K562 (cell line): ENCODE results near the gene TUBB2A. TPM values are rescaled to one million over a fixed set of nuclear protein-coding genes. Genes with fewer than 3 reads are reported as not detected.
"Not testable (repeated sequence)": the region's sequence is repeated elsewhere in the genome, so short reads cannot be mapped to it uniquely, and the experiment has no call there.

Experiments
- ATAC-seq: fragments of 200-7000 bp; cut with Tn5 transposase; 3 replicates; pipeline ENCODE4 v1.9.1; 2020; ENCODE audit warnings: moderate library complexity
- BruUV-seq: library from RNA; stranded (reverse); fragments of 400-500 nt; replicated peaks from 2 replicates; lab custom pipeline; 2021; lab: Mats Ljungman, UMichigan
- CTCF ChIA-PET: fragments of 300-600 bp; formaldehyde crosslinking; extraction: SDS; loops from one replicate; lab custom pipeline; 2021; ENCODE audit warnings: low intra/inter-chr PET ratio; lab: Yijun Ruan, JAX
- POLR2A ChIA-PET: fragments of 300-600, 350-650 bp; sonication (Branson Sonifier 250); formaldehyde crosslinking; extraction: SDS; loops from one replicate; lab custom pipeline; 2021; ENCODE audit warnings: antibody characterized with exemption, inconsistent platforms; lab: Yijun Ruan, JAX
- DNase-seq, 4 experiments: peaks; one replicate each; pipeline versions ENCODE4 v3.0.0 to v3.0.0-alpha.2; 2011 to 2018; ENCODE audit warnings: low spot score in 3 of 4, mixed read lengths in 3 of 4; ENCODE audit errors: extremely low read depth in 1 of 4
- FAIRE-seq: peaks from 2 replicates; lab custom pipeline; 2011; peaks lifted over from hg19 to GRCh38; lab: Jason Lieb, UNC
- H2AFZ ChIP-seq: 2 replicates; pipeline ENCODE4 v1.6.0; 2011; ENCODE audit warnings: low read depth, low read length, control low read depth, inconsistent platforms
- H3K27ac ChIP-seq: fragments of 200-600 bp; 3 replicates; pipeline ENCODE4 v1.8.0; 2011; ENCODE audit warnings: low read depth, mild to moderate bottlenecking, control low read depth, inconsistent platforms, low read length, moderate library complexity, mixed read lengths; ENCODE audit errors: extremely low read depth
- H3K27me3 ChIP-seq, 2 experiments: fragments of 300-600 bp in 1 of 2; 2 replicates in 1 of 2; 3 replicates in 1 of 2; pipeline versions ENCODE4 v1.6.0 to v1.8.0; 2011; ENCODE audit warnings: inconsistent platforms in 2 of 2, low read length in 2 of 2, mild to moderate bottlenecking in 1 of 2, mixed read lengths in 1 of 2, moderate library complexity in 1 of 2; ENCODE audit not compliant: control insufficient read depth in 2 of 2, insufficient read depth in 2 of 2
- H3K36me3 ChIP-seq: fragments of 300-600 bp; 3 replicates; pipeline ENCODE4 v1.8.0; 2011; ENCODE audit warnings: mild to moderate bottlenecking, low read length, inconsistent platforms; ENCODE audit not compliant: control insufficient read depth, insufficient read depth
- H3K4me1 ChIP-seq, 2 experiments: fragments of 200-600 bp in 1 of 2; replicated peaks in 1 of 2; 2 replicates in 1 of 2; 3 replicates in 1 of 2; pipeline versions ENCODE4 v1.5.1 to v1.8.0; 2011; ENCODE audit warnings: inconsistent platforms in 2 of 2, low read length in 2 of 2, mild to moderate bottlenecking in 1 of 2, mixed read lengths in 1 of 2, moderate library complexity in 1 of 2; ENCODE audit not compliant: control insufficient read depth in 2 of 2, insufficient read depth in 2 of 2
- H3K4me2 ChIP-seq: 2 replicates; pipeline ENCODE4 v1.6.1; 2011; ENCODE audit warnings: low read length, control low read depth, inconsistent platforms, mixed read lengths; ENCODE audit not compliant: insufficient read depth
- H3K4me3 ChIP-seq: fragments of 200-600 bp; sonication (generic), shearing (Covaris generic); 2 replicates; pipeline ENCODE4 v1.5.1; 2016; ENCODE audit warnings: control low read depth, inconsistent platforms
- H3K79me2 ChIP-seq: fragments of 200-600 bp; 3 replicates; pipeline ENCODE4 v1.8.0; 2011; ENCODE audit warnings: low read length, inconsistent platforms; ENCODE audit not compliant: control insufficient read depth, insufficient read depth
- H3K9ac ChIP-seq, 2 experiments: 2 replicates each; pipeline versions ENCODE4 v1.6.0 to v1.6.1; 2011; ENCODE audit warnings: low read depth in 2 of 2, low read length in 2 of 2, control low read depth in 1 of 2, inconsistent platforms in 1 of 2, mild to moderate bottlenecking in 1 of 2, mixed read lengths in 1 of 2; ENCODE audit not compliant: insufficient read depth in 1 of 2
- H3K9me1 ChIP-seq: one replicate; pipeline ENCODE4 v1.6.0; 2011; ENCODE audit warnings: inconsistent platforms, mild to moderate bottlenecking, low read length, moderate library complexity; ENCODE audit not compliant: control insufficient read depth, insufficient read depth
- H3K9me3 ChIP-seq: replicated peaks from 2 replicates; pipeline ENCODE4 v1.5.1; 2011; ENCODE audit warnings: low read depth, low read length, inconsistent platforms; ENCODE audit not compliant: control insufficient read depth, insufficient read depth
- H4K20me1 ChIP-seq: replicated peaks from 2 replicates; pipeline ENCODE4 v1.6.1; 2011; ENCODE audit warnings: low read length, inconsistent platforms, mixed read lengths; ENCODE audit not compliant: control insufficient read depth, insufficient read depth
- ARID1B ChIP-seq: fragments of 450-650 bp; IDR thresholded peaks from 2 replicates; pipeline ENCODE4 v1.6.1; 2016; ENCODE audit warnings: antibody characterized with exemption, mild to moderate bottlenecking, inconsistent platforms
- BCOR ChIP-seq: fragments of 450-650 bp; IDR thresholded peaks from 2 replicates; pipeline ENCODE4 v1.6.1; 2016
- DACH1 ChIP-seq: fragments of 450-650 bp; IDR thresholded peaks from 2 replicates; pipeline ENCODE4 v1.6.1; 2018; ENCODE audit not compliant: partially characterized antibody
- EP300 ChIP-seq: IDR thresholded peaks from 2 replicates; pipeline ENCODE4 v1.6.1; 2012; ENCODE audit warnings: low read length, improper control_type of control experiment
- ETS2 ChIP-seq: IDR thresholded peaks from 2 replicates; pipeline ENCODE4 v1.6.1; 2016; ENCODE audit warnings: borderline replicate concordance, missing genetic modification characterization, mild to moderate bottlenecking, moderate library complexity, missing compliant biosample characterization; ENCODE audit not compliant: poor library complexity, severe bottlenecking
- NCOR1 ChIP-seq: fragments of 450-650 bp; IDR thresholded peaks from 2 replicates; pipeline ENCODE4 v1.6.1; 2016; ENCODE audit warnings: mild to moderate bottlenecking, moderate library complexity
- RCOR1 ChIP-seq, 2 experiments: IDR thresholded peaks; 2 replicates each; pipeline ENCODE4 v1.6.1; 2012; ENCODE audit warnings: low read depth in 2 of 2, low read length in 2 of 2, borderline replicate concordance in 1 of 2, improper control_type of control experiment in 1 of 2
- STAT5A ChIP-seq: IDR thresholded peaks from 2 replicates; pipeline ENCODE4 v1.6.1; 2012; ENCODE audit warnings: low read length, inconsistent platforms, borderline replicate concordance
- TAL1 ChIP-seq: fragments of 450-650 bp; IDR thresholded peaks from 2 replicates; pipeline ENCODE4 v1.6.1; 2016; ENCODE audit warnings: mild to moderate bottlenecking
- TEAD4 ChIP-seq, 2 experiments: sonication (generic) in 1 of 2; formaldehyde crosslinking in 1 of 2; IDR thresholded peaks; 2 replicates each; pipeline versions ENCODE4 v1.6.1 to v1.8.0; 2012 to 2022; ENCODE audit warnings: borderline replicate concordance in 1 of 2, inconsistent platforms in 1 of 2, low read length in 1 of 2, mild to moderate bottlenecking in 1 of 2, missing genetic modification reagents in 1 of 2
- ZNF146 ChIP-seq: IDR thresholded peaks from one replicate; pipeline ENCODE4 v1.6.1; 2018; ENCODE audit warnings: missing compliant biosample characterization; ENCODE audit not compliant: unreplicated experiment
- WGBS: fragments of 100-300 bp; shearing (Covaris generic); methylation state at CpG from one replicate; pipeline ENCODE4 v1.1.6; 2016; ENCODE audit warnings: low coverage, mixed read lengths; ENCODE audit not compliant: insufficient coverage; ENCODE audit errors: missing lambda C conversion rate; 5-methylcytosine and 5-hydroxymethylcytosine counted together
- in situ Hi-C: fragments of 300-500 bp; cut with MboI; formaldehyde crosslinking; loops from 4 replicates; pipeline ENCODE4 v1.15.0; 2018; ENCODE audit warnings: inconsistent platforms, mixed read lengths
- intact Hi-C: fragments of 100-400 bp; cut with micrococcal nuclease; formaldehyde crosslinking; loops from 2 replicates; pipeline ENCODE4 v1.14.2; 2022
- polyA plus RNA-seq, 8 experiments: library from polyadenylated mRNA; depleted of rRNA in 4 of 8; stranded (reverse) in 5 of 8; unstranded in 3 of 8; fragments of >200 nt; fragmentation: Nextera tagmentation in 2 of 8; fragmentation: Illumina TruSeq in 1 of 8; extraction: Ambion mirVana in 2 of 8; extraction: Trizol in 1 of 8; gene quantifications; 2 replicates each; pipeline versions ENCODE4 v1.2.1 to v1.2.3, GENCODE V29; 2011 to 2014; ENCODE audit warnings: inconsistent platforms in 1 of 8, missing spikeins in 1 of 8
- total RNA-seq, 7 experiments: library from RNA; depleted of rRNA in 6 of 7; stranded (reverse); fragments of >200 nt in 6 of 7; fragmentation: Illumina TruSeq in 2 of 7; extraction: Trizol in 2 of 7; gene quantifications; 2 replicates each; pipeline versions ENCODE4 v1.2.1 to v1.2.3, GENCODE V29; 2011 to 2021; ENCODE audit warnings: low replicate concordance in 1 of 7
- TF ChIP-seq, protein P1 (sequence below), 3 experiments: IDR thresholded peaks in 2 of 3; conservative IDR thresholded peaks in 1 of 3; 2 replicates each; pipeline ENCODE4 v1.5.1; 2011 to 2012; ENCODE audit warnings: low read length in 3 of 3, mild to moderate bottlenecking in 3 of 3, control low read depth in 2 of 3, improper control_type of control experiment in 1 of 3, inconsistent platforms in 1 of 3, low read depth in 1 of 3, mixed read lengths in 1 of 3, moderate library complexity in 1 of 3; ENCODE audit not compliant: insufficient read depth in 2 of 3

Gene TUBB2A
- total and polyA plus RNA-seq, 9 of the 15 experiments (the other 6 are each of a cell fraction or from before 2014, with no cell fraction given) = 3.6 to 92.1 (median 45.6) TPM

- intact Hi-C loops, H3K9me1 ChIP-seq, FAIRE-seq, H3K27me3 ChIP-seq, POLR2A ChIA-PET, in situ Hi-C loops, H2AFZ ChIP-seq, H3K4me2 ChIP-seq, DNase-seq, H3K9me3 ChIP-seq, H3K4me3 ChIP-seq, H4K20me1 ChIP-seq, H3K36me3 ChIP-seq, CTCF ChIA-PET, BruUV-seq, ATAC-seq, H3K27ac ChIP-seq, H3K9ac ChIP-seq: not testable (repeated sequence)
- peak; percentile 15 for TF ChIP-seq ZNF146 (CRISPR knock-in tag)
- peak; percentile 59 for TF ChIP-seq BCOR
- Histone ChIP-seq H3K79me2 (peaks cover 11% of the 10 kb centered on the region; the same call in 2 of the 3 replicates), H3K4me1 (peaks cover 19 to 21% of the 10 kb centered on the region in 2 experiments; a peak in 4 of 5 replicates)
- 89% methylated on average over 3 of the region's 5 CpGs for WGBS
Observed at GRCh38 chr6:3197734-3198133, 40.4 kb upstream of the TUBB2A start.

GRCh38 chr6:3196770-3197169 is 39.4 kb upstream of the TUBB2A start:
- peak in 2 of 4 experiments; percentile 47 to 59 for DNase-seq
- peaks cover 8% of the 10 kb centered on the region; the same call in 1 of the 2 replicates for H3K9me3 ChIP-seq
- 32% methylated on average over 5 of the region's 5 CpGs for WGBS
- H4K20me1 ChIP-seq = no peaks in the 10 kb centered on the region
- in situ Hi-C loops (no loop called here), intact Hi-C loops (loop anchor here (1.0 kb wide), 1 partner anchor 70 kb away; no protein-coding TSS in a partner anchor)
- H3K4me3 ChIP-seq = no peak overlapping the region
- H2AFZ ChIP-seq = peak overlapping the region; percentile 92
- ATAC-seq = 0 out of 3 replicates have a peak, but pooled peaks have one; percentile 17
- H3K27ac ChIP-seq = peak overlapping the region; percentile 65; the same call in 2 of the 3 replicates
- peak overlapping the region in 1 of 2 experiments; percentile 53; a peak in 1 of 4 replicates for H3K9ac ChIP-seq
- POLR2A ChIA-PET = interaction anchor here (0.8 to 1.4 kb wide), 3 partner anchors 16 to 39 kb away, joined by 3 to 6 read pairs (median 4); partner anchors contain the start of gene TUBB2A
- no peak overlapping the region for H3K4me2 ChIP-seq
- no peaks in the 10 kb centered on the region for H3K36me3 ChIP-seq
- peaks cover 12 to 16% of the 10 kb centered on the region in 2 experiments; a peak in 4 of 5 replicates for H3K4me1 ChIP-seq
- H3K79me2 ChIP-seq = peaks cover 11% of the 10 kb centered on the region; the same call in 2 of the 3 replicates
- no TSS peak for BruUV-seq
- CTCF ChIA-PET = interaction anchor here (0.6 kb wide), 1 partner anchor 405 kb away, joined by 4 read pairs; no protein-coding TSS in a partner anchor
- H3K9me1 ChIP-seq = no peaks in the 10 kb centered on the region
- peak; percentile 55 for FAIRE-seq
- no peaks in the 10 kb centered on the region for H3K27me3 ChIP-seq
- TF ChIP-seq DACH1 (no peak), ARID1B (peak; percentile 70), TAL1 (peak; percentile 48; the same call in 1 of the 2 replicates), EP300 (peak; percentile 35; the same call in 1 of the 2 replicates), ETS2 (tag) (no peak), RCOR1 (IDR thresholded peaks at IDR 0.05; ENCODE audit: borderline replicate concordance in 1 of 2, low read depth in 2 of 2, low read length in 2 of 2) (no peak), TEAD4 (IDR thresholded peaks at IDR 0.05; ENCODE audit: low read length) (peak; percentile 81), TEAD4 (CRISPR knock-in tag; IDR thresholded peaks at IDR 0.05; ENCODE audit: borderline replicate concordance) (no peak), STAT5A (peak; percentile 36; the same call in 1 of the 2 replicates), NCOR1 (peak; percentile 33; the same call in 1 of the 2 replicates)
- TF ChIP-seq, protein P1, sequence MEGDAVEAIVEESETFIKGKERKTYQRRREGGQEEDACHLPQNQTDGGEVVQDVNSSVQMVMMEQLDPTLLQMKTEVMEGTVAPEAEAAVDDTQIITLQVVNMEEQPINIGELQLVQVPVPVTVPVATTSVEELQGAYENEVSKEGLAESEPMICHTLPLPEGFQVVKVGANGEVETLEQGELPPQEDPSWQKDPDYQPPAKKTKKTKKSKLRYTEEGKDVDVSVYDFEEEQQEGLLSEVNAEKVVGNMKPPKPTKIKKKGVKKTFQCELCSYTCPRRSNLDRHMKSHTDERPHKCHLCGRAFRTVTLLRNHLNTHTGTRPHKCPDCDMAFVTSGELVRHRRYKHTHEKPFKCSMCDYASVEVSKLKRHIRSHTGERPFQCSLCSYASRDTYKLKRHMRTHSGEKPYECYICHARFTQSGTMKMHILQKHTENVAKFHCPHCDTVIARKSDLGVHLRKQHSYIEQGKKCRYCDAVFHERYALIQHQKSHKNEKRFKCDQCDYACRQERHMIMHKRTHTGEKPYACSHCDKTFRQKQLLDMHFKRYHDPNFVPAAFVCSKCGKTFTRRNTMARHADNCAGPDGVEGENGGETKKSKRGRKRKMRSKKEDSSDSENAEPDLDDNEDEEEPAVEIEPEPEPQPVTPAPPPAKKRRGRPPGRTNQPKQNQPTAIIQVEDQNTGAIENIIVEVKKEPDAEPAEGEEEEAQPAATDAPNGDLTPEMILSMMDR (IDR thresholded peaks at IDR 0.05 in 2 of 3, conservative IDR thresholded peaks at IDR 0.05 in 1 of 3; ENCODE audit: insufficient read depth in 2 of 3, low read depth in 1 of 3, low read length in 3 of 3) = peak in 1 of 3 experiments; percentile 21; a peak in 1 of 6 replicates
